ENCODE data around the gene RUNDC3A.
"Not testable (repeated sequence)": the region's sequence is repeated elsewhere in the genome, so short reads cannot be mapped to it uniquely, and the experiment has no call there.

The RUNDC3A gene

GRCh38 chr17:44361292-44362260, 53.2 kb downstream of the RUNDC3A start:
- no peak for DNase-seq

DNA sequence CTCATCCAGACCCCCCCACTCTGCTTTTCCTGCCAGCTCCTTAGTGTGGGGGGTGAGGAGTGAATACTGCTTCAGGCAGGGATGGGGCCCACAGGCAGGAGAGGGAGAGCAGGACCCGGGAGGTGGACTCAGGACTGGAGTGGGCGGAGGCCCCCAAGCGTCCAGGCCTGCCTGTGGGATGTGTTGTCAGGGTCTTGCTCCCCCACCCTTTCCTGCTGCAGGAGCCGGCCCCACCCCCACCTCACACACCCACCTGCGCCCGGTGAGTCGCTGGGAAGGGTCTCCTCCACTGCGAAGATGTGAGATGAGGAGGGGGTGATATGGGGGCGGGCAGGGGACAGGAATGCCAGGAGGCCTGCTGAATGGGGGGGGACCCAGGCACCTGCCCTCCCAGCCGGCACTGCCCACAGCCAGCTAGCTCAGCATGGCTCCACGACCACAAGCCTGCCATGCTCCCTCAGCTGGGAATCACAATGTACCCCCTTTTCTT, 54.1 kb downstream of the RUNDC3A start:
- no peak for DNase-seq

DNA sequence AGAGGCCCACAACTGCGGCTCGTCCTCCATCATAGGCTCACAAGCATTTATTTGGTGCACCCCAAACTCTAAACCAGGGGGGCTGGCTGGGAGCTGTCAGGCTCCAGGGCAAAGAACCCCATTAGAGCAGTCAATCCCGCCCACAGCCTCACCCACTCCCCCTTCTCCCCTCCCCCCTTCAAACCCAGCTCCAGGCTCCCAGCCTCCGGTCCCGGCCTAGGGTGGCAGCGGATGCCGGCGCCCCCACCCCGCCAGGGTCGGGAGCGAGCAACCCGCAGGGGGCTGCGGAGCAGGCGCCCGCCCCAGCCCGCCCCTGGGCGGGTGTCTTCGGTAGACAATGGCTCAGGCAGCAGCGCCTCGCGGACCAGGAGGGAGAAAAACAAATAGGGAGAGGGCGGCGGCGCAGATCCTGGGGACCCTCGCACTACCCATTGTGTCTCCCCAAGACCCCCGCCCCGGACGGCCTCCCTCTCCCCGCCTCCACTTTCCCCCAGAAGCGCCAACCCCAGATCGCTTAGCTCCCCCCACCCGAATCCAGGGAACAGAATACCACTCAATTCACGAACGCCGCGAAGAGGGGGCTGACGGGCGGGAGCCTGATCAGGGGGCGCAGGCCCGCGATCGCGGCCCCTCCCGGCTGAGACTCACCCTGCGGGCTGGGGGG, 54.7 kb downstream of the RUNDC3A start:
- DNase-seq: peak; percentile 11

DNA sequence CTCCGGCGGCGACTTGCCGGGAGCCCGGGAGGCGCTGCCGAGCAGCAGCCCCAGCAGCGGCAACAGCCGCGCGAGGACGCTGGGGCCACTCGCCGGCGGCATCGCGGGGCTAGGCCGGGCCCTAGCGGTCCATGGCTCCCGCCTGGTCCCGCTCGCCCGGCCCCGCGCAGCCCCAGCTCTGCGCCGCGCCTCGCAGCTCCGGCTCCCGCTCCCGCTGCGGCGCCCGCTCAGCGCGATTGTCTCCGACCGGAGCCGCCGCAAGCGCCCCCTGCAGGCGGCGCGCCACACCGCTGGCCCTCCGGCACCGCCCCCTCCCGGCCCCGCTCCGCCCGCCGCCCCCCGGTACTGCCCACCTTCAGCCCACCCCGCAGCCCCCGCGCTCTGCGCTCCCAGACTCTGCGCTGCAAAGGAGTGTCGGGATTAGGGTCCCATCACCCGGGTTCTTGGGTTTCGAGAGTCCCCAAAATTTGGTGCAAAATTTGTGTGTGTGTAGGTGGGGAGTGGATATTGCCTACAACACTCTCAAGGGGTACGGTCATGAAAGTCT, 55.3 kb downstream of the RUNDC3A start, which contains the start of gene FAM171A2:
FAM171A2 (minus strand) TSS at position 241 of the 547 bp plus-strand sequence; CDS start at position 102, 139 bp downstream.
- peak; percentile 53 for DNase-seq

DNA sequence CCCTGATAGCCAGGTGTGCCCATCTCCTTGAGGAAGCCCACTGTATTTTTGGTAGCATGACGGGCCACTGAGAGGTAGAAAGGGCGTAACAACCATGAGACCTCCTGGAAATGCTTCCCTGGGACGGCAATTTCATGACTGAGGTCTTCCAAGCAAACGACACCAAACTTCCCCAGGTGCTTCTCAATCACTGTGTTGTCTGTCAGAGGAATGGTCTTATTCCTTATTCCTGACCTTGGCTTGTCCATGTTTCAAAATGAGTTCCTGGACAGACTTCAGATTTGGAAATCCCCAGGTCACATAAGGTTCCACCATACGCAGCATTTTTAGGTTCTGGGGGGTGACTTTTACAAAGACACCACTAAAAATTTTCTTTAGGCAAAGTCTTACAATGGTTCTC, 56.6 kb downstream of the RUNDC3A start:
- not testable (repeated sequence) for DNase-seq

DNA sequence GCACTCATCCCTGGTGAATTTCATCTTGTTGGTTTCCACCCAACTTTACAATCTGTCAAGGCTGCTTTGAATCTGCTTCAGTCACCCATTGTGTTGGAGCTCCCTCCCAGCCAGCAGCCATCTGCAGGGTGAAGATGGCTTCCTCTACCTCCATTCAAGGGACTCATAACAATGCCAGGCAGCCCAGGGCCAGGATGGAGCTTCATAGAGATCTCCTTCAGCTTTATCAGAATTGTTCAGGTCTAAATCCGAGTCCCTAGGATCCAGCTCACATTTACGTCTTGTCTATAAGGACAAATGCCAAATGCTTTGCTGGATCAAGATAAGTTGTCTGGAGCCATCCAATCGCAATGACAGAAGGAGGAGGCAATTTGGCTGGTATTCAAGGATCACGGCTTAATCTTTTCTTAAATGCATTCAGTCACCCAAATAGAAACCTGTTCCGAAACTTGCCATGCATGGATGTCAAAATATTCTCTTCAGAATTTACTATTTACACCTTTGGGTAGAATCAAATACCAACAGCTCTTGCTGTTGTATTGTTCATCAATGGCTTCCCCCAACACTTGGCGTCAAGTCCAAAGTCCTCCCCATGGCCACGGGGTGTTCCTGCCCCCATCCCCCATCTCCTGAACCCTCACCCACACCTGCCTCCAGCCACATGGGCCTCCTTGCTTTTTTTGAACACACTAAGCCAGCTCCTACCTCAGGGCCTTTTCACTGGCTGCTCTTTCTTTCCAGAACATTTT, 59.0 kb downstream of the RUNDC3A start:
- DNase-seq: no peak

All from activated effector memory CD4-positive, alpha-beta T cell treated with Interleukin-2 at 50 U/mL for 16 hours (primary cell).